Fibroblast of villous mesenchyme (primary cell): ENCODE data around the gene TBC1D22A. TPM values are rescaled to one million over a fixed set of nuclear protein-coding genes. Genes with fewer than 3 reads are reported as not detected.

Experiments
- DNase-seq: peaks from one replicate; pipeline ENCODE4 v3.0.0-alpha.2; 2010; ENCODE audit warnings: low read depth
- H3K4me3 ChIP-seq: 2 replicates; pipeline ENCODE4 v1.5.1; 2011; ENCODE audit warnings: low read depth, mild to moderate bottlenecking, low read length
- CTCF ChIP-seq: IDR thresholded peaks from 2 replicates; pipeline ENCODE4 v1.5.1; 2012; ENCODE audit warnings: low read depth, mild to moderate bottlenecking, low read length; ENCODE audit not compliant: insufficient read depth
- total RNA-seq: library from RNA; depleted of rRNA; stranded (reverse); fragments of >200 nt; gene quantifications from 2 replicates; pipeline ENCODE4 v1.2.3, GENCODE V29; 2012

The TBC1D22A gene
- total RNA-seq, 1 donor, result 12.5 TPM

GRCh38 chr22:47015589-47016178 lies 253.2 kb downstream of the TBC1D22A start:
- no peak overlapping the region for H3K4me3 ChIP-seq
- DNase-seq, result no peak
- TF ChIP-seq CTCF, result no peak

GRCh38 chr22:47016631-47017030 lies 254.2 kb downstream of the TBC1D22A start:
- no peak overlapping the region for H3K4me3 ChIP-seq
- no peak for TF ChIP-seq CTCF
- no peak for DNase-seq

GRCh38 chr22:47017245-47017644 lies 254.8 kb downstream of the TBC1D22A start:
- no peak overlapping the region for H3K4me3 ChIP-seq
- no peak for DNase-seq
- TF ChIP-seq CTCF, result no peak

GRCh38 chr22:47018010-47018910 lies 255.8 kb downstream of the TBC1D22A start:
- no peak overlapping the region for H3K4me3 ChIP-seq
- DNase-seq, result no peak
- TF ChIP-seq CTCF, result no peak

GRCh38 chr22:47019012-47019790 lies 256.8 kb downstream of the TBC1D22A start:
- H3K4me3 ChIP-seq, result no peak overlapping the region
- no peak for TF ChIP-seq CTCF
- no peak for DNase-seq

- TF ChIP-seq CTCF, result no peak
- H3K4me3 ChIP-seq, result no peak overlapping the region
- DNase-seq, result no peak
Measured at GRCh38 chr22:47020166-47020565, 257.7 kb downstream of the TBC1D22A start.
